HG03571 (cell line): ENCODE results near the gene TMEM145.

Experiments
- ATAC-seq: cut with Tn5 transposase; IDR thresholded peaks from one replicate; pipeline ENCODE4 v1.9.1; 2021; ENCODE audit not compliant: unreplicated experiment

The TMEM145 gene

DNA sequence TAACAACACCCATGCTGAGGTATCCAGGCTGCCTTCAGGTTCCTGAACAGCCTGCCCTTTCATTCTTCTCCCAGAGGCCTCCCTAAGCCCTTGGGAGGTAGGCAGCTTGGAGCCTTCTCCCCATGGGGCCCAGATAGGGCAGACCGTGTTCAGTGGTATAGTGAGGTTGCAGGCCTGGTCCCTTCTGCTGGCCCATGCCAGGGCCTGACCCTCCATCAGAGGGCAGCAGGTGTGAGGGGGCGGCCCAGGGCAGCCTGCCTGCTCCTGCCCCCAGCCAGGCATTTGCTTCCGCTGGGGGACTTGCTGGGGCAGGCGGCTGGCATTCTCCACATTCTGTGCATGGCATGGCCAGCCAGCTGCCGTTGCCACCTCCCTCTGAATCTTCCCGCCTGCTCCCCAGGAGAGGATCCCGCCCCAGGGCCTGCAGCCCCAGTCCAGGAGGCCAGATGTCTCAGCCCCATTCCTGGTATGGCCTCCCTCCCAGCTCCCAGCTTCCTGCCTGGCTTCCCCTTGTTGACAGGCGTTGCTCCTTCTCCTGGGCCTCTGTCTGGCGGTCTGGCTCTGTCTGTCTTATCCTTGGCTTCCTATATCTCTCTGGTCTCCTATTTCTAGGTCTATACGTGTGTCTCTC, 35.2 kb upstream of the TMEM145 start:
- no peak for ATAC-seq

DNA sequence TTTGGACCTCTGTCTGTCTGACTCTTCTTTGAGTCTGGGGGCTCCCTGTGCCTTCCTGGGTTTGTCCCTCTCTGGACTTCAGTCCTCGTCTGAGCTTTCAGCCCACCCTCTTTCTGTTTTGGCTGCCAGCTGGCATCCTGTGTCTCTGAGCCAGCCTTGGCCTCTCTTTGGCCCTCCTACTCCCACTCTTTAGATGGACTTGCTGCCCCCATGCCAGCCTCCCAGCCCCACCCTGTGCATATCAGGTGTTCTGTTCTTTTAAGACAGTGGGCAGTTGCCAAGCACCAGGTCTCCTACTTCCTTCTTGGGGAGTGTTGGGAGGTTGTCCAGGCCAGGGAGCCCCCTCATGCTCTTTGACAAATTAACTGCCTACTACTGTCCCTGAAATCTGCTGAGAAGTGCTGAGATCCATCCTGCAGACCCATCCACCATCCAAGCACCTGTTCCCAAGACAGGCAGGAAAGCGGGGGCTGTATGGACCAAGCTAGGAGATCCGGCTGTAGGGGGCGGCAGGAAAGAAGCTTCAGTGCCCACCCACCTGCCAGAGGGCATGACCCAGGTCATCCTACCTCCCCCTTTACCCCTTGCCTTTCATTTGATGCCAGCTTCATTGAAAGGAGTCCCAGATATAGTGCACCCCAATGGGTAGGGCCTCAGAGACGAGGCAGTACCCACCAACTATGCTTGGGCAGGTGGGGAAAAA, 34.5 kb upstream of the TMEM145 start:
- ATAC-seq: no peak

- no peak for ATAC-seq
These were observed 33.8 kb upstream of the TMEM145 start for GRCh38 chr19:42279155-42279901.

- ATAC-seq: no peak
These were observed 33.0 kb upstream of the TMEM145 start for GRCh38 chr19:42279902-42280814.

GRCh38 chr19:42280815-42281145, 32.3 kb upstream of the TMEM145 start:
- no peak for ATAC-seq

- no peak for ATAC-seq
These were observed 31.8 kb upstream of the TMEM145 start for GRCh38 chr19:42281146-42281826.

DNA sequence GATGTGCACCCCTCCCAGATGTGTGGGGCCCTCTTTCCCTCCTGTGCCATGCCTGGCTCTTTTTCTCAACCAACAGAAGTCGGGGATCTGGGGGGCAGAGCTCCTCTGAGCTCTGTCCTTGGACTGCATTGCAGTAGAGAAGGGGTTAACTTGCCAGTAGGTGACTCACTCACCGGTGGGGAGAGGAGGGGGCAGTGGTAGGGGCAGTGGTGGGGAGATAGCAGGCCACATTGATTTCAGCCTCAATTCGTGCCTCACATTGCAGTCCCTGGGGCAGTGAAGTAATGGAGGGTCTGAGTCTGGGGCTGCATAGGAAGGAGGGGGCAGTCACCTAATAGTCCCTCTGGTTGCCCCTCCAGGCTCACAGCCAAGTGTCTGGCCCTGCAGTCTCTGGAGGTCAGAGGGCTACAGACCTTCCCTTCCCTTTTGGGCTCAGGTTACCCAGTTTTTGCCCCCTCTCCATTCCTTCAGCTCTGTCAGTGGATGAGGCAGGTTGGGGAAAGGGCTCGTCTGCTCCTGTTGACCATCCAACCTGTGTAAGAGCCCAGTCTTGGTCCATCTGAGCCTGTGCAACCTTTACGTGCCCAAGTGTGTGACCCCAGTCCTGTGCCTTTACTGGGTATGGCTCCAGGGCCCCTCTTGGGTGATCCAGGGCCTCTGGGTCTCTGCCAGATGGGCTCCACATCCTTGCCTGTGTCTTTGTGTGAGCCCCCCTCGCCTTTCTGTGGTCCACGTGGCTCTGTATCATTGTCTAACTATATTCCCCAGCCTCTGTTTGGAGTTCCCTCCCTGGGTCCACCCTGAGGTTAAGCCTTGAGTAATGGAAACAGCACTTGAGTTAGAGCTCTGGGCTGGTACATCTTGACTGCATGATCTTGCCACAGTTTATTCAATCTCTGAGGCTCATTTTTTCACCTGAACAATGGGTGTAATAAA, 31.0 kb upstream of the TMEM145 start:
- ATAC-seq: no peak

- ATAC-seq: no peak
These were observed 30.3 kb upstream of the TMEM145 start for GRCh38 chr19:42282819-42283187.

DNA sequence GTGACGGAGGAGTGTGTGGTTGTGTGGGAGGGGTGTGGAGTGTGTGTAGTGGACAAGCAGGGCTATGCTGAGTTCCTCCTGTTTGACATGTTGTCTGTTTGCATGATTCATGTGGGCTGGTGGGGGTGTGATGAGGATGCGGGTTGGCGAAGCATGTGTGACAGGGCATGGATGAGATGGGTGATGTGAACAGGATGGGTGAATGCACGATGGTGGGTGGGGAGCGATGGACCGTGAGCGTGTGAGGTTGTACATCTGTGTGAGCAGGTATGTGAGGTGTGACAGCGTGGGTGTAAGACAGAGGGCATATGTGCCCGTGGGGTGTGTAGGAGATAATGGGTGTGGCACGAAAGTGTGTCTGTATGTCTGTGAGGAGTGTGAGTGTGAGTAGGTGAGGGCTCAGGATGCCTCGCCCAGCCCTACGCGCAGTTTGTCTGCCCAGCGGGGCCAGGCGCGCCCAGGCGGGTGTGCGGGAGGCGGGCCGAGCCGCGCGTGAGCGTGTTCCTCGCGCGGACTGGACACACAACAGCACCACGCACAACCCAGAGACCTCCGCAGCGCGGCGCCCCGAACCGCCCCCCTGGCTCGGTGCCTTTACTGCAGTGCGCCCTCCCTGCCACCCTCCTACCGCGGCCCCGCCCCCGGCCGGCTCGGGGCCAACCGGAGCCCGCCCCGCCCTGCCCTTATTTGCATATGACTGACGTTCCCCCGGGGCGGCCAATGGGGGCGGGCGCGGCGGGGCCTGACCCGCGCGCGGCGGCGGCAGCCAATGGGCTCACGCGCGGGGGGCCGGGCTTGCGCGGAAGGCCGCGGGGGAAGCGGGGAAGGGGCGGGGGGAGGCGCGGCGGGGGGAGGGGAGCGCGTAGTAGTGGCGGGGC, 29.7 kb upstream of the TMEM145 start:
- ATAC-seq: peak; percentile 42

DNA sequence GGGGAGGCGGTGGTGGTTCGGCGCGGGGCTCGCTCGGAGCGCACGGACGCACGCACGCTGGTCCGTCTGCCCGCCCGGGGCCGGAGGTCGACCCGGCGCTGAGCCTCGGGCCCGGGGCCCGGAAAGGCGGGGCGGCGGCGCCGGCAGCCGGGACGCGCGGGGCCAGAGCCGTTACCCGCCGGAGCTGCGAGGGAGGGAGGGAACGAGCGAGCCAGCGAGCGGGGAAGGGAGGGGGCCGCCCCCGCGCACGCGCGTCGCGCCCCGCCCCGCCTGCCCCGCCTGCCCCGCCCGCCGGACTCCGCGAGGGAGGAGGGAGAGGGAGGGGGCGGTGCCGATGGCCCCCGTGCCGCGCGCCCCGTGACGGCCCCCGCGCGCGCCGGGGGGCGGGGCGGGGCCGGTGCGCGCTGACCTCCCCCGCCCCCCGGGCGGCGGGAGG, 29.0 kb upstream of the TMEM145 start:
- peak; percentile 31 for ATAC-seq

GRCh38 chr19:42284591-42285341, 28.3 kb upstream of the TMEM145 start:
- ATAC-seq: no peak

DNA sequence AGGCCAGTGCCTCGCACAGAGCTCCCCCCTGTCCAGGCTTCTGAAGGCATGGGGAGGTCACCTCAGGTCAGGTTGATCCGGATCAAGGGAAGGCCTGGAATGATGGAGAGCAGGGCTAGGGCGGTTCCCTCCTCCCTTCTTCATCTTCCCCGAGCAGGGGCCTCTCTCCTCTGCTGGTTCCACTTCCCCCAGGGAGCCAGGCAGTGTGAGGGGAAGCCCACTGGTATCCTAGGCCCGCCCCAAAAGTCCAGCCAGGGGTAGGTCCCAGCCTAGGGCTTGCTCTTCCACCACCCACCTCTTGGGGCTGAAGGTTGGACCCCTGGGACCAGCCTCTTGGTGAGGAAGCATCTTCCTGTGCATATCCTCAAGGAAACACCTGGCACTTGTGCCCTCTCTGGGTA, 27.6 kb upstream of the TMEM145 start:
- no peak for ATAC-seq

DNA sequence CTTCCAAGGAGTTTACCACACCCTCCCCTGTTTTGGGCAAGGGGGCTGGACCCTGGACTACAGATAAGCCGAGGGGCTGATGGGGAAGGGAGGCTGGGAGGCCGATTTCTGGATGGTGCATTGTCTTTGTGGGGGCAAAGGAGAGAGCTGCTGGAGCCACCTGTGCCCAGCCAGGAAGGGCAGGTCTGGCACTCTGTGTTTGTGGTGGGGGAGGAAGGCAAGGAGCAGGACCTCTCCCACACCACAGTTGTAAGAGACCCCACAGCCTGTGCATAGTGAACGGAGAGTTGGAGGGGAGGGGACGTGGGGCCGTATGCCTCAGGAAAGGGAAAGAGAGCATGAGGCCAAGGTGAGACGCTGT, 27.1 kb upstream of the TMEM145 start:
- ATAC-seq: no peak

DNA sequence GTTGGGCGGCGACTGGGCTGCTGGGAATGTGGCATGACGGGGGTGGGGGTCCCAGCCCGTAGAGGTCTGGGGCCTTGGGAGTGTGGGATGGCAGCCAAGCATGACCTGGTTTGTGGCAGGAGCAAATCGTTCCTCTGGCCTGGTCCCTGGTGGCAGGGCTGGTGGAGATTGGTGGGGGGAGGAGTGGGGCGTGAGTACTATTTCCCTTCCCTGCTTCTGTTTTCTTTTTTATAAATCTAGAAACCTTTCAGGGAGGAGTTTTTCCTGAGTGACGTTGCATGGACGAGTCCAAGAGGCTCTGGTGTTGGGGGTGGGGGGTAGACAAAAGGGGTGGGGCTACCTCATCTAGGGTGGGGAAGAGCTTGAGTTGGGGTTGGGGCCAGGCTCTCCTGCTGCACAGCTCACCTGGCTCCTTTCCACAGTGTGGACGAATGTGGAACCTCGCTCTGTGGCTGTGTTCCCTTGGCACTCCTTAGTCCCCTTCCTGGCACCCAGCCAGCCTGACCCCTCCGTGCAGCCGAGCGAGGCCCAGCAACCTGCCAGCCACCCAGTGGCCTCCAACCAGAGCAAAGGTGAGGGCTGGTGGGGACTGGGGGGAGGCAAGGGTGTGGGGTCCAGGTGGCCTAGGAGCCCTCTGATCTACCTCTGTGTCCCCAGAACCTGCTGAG, 26.6 kb upstream of the TMEM145 start:
- ATAC-seq: no peak

DNA sequence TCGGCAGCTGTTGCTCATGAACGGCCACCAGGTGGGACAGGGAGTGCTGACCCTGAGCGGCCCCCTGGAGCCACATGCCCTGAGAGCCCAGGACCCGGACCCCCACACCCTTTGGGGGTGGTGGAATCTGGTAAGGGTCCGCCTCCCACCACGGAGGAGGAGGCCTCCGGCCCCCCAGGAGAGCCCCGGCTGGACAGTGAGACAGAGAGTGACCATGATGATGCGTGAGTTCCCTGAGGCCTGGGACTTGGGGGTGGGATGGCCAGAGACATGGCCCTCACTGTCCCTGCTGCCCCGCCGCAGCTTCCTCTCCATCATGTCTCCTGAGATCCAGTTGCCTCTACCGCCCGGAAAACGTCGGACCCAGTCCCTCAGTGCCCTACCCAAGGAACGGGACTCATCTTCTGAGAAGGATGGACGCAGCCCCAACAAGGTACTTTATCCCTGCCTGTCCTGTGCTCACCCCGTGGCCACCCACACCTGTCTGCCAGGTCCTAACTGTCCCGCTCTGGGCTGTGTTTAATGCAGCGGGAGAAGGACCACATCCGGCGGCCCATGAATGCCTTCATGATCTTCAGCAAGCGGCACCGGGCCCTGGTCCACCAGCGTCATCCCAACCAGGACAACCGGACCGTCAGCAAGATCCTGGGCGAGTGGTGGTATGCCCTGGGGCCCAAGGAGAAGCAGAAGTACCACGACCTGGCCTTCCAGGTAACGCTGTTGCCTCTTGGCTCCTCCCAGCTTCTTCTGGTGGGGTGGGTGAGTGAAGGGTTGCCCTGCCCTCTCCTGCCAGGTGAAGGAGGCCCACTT, 25.9 kb upstream of the TMEM145 start:
- ATAC-seq: no peak

DNA sequence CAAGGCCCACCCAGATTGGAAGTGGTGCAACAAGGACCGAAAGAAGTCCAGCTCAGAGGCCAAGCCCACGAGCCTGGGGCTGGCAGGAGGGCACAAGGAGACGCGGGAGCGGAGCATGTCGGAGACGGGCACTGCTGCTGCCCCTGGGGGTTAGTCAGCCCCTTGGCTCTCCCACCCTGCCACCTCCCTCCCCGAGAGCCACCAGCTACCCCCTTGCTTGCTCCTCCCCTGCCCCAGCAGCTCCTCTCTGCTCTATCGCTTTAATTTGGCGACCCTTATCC, 25.3 kb upstream of the TMEM145 start:
- no peak for ATAC-seq

GRCh38 chr19:42288387-42288786, 24.7 kb upstream of the TMEM145 start:
- ATAC-seq: no peak
